ENCODE results near the gene PHOX2A. TPM values are rescaled to one million over a fixed set of nuclear protein-coding genes. Genes with fewer than 3 reads are reported as not detected.

Gene PHOX2A
- total and polyA plus RNA-seq, 2 donors (not counting 1 experiment from before 2014, with no cell fraction given) = not detected

GRCh38 chr11:72229925-72230763, 13.8 kb downstream of the PHOX2A start:
- POLR2A ChIA-PET = no interaction called here
- H3K36me3 ChIP-seq (replicated peaks in 1 of 2; ENCODE audit: control extremely low read depth in 1 of 2, control insufficient read depth in 1 of 2, extremely low read depth in 1 of 2, insufficient read depth in 2 of 2, low read length in 1 of 2) = peaks cover 0 to 66% of the 10 kb centered on the region in 2 experiments
- no peaks in the 10 kb centered on the region for H4K20me1 ChIP-seq (ENCODE audit: control insufficient read depth, insufficient read depth, low read length, poor library complexity, severe bottlenecking)
- H3K4me1 ChIP-seq (ENCODE audit: control insufficient read depth in 2 of 2, insufficient read depth in 2 of 2, low read length in 2 of 2) = peaks cover 15 to 26% of the 10 kb centered on the region in 2 donors
- Mint-ChIP-seq H3K9me3 (ENCODE audit: insufficient read depth) (no peaks in the 10 kb centered on the region), H3K4me3 (no peak overlapping the region), H3K4me1 (peaks cover 29% of the 10 kb centered on the region), H3K27me3 (no peaks in the 10 kb centered on the region), H3K27ac (no peak overlapping the region)
- no peak for TF ChIP-seq EZH2 (IDR thresholded peaks at IDR 0.05; ENCODE audit: borderline replicate concordance, insufficient read depth, low read depth, low read length, poor library complexity, severe bottlenecking)
- TF ChIP-seq CTCF (IDR thresholded peaks at IDR 0.05) = no peak
- no peak overlapping the region for H3K27ac ChIP-seq (ENCODE audit: low read length in 2 of 2)
- DNase-seq = no peak
- CTCF ChIA-PET = no interaction called here
- no peak for ATAC-seq (ENCODE audit: low read depth)
- no peak overlapping the region for H3K4me3 ChIP-seq (ENCODE audit: control extremely low read depth in 1 of 5, extremely low read depth in 1 of 5, insufficient read depth in 1 of 5, low read depth in 2 of 5, low read length in 4 of 5)
- H3K27me3 ChIP-seq (replicated peaks in 1 of 4; ENCODE audit: control extremely low read depth in 1 of 4, control insufficient read depth in 3 of 4, insufficient read depth in 4 of 4, low read length in 3 of 4) = no peaks in the 10 kb centered on the region
- 98% methylated on average over 21 of the region's 21 CpGs for WGBS (ENCODE audit: insufficient coverage)
- no peak overlapping the region for H2AFZ ChIP-seq (ENCODE audit: insufficient read depth, low read depth, low read length, poor library complexity, severe bottlenecking)
- intact Hi-C loops (cut with micrococcal nuclease) = loop anchor here (10.0 kb wide), 2 partner anchors 585 to 1365 kb away; partner anchors contain the start of genes ATG16L2 and FAM168A
- H3K79me2 ChIP-seq (ENCODE audit: control insufficient read depth, insufficient read depth, low read length) = no peaks in the 10 kb centered on the region
- H3K9me3 ChIP-seq (ENCODE audit: control extremely low read depth in 1 of 3, control insufficient read depth in 2 of 3, insufficient read depth in 1 of 3, low read length in 2 of 3) = no peaks in the 10 kb centered on the region
- no peak overlapping the region for H3K9ac ChIP-seq (ENCODE audit: low read length)
- no peak overlapping the region for H3K4me2 ChIP-seq (replicated peaks; ENCODE audit: low read depth, low read length, poor library complexity, severe bottlenecking)

- Histone ChIP-seq H3K4me1 (ENCODE audit: control insufficient read depth in 2 of 2, insufficient read depth in 2 of 2, low read length in 2 of 2) (peaks cover 13 to 22% of the 10 kb centered on the region in 2 donors), H3K27me3 (replicated peaks in 1 of 4; ENCODE audit: control extremely low read depth in 1 of 4, control insufficient read depth in 3 of 4, insufficient read depth in 4 of 4, low read length in 3 of 4) (no peaks in the 10 kb centered on the region), H3K9me3 (ENCODE audit: control extremely low read depth in 1 of 3, control insufficient read depth in 2 of 3, insufficient read depth in 1 of 3, low read length in 2 of 3) (no peaks in the 10 kb centered on the region), H2AFZ (ENCODE audit: insufficient read depth, low read depth, low read length, poor library complexity, severe bottlenecking) (no peak overlapping the region), H3K79me2 (ENCODE audit: control insufficient read depth, insufficient read depth, low read length) (peaks cover under 1% of the 10 kb centered on the region), H3K36me3 (replicated peaks in 1 of 2; ENCODE audit: control extremely low read depth in 1 of 2, control insufficient read depth in 1 of 2, extremely low read depth in 1 of 2, insufficient read depth in 2 of 2, low read length in 1 of 2) (peaks cover 0 to 60% of the 10 kb centered on the region in 2 experiments), H3K27ac (ENCODE audit: low read length in 2 of 2) (no peak overlapping the region), H3K4me2 (replicated peaks; ENCODE audit: low read depth, low read length, poor library complexity, severe bottlenecking) (no peak overlapping the region), H3K9ac (ENCODE audit: low read length) (no peak overlapping the region), H4K20me1 (ENCODE audit: control insufficient read depth, insufficient read depth, low read length, poor library complexity, severe bottlenecking) (no peaks in the 10 kb centered on the region), H3K4me3 (ENCODE audit: control extremely low read depth in 1 of 5, extremely low read depth in 1 of 5, insufficient read depth in 1 of 5, low read depth in 2 of 5, low read length in 4 of 5) (no peak overlapping the region)
- 100% methylated on average over 4 of the region's 8 CpGs for WGBS (ENCODE audit: insufficient coverage)
- Mint-ChIP-seq H3K4me1 (peaks cover 25% of the 10 kb centered on the region), H3K27me3 (no peaks in the 10 kb centered on the region), H3K27ac (no peak overlapping the region), H3K9me3 (ENCODE audit: insufficient read depth) (no peaks in the 10 kb centered on the region), H3K4me3 (no peak overlapping the region)
- intact Hi-C loops (cut with micrococcal nuclease) = loop anchor here (10.0 kb wide), 2 partner anchors 585 to 1365 kb away; partner anchors contain the start of genes ATG16L2 and FAM168A
- no peak for TF ChIP-seq CTCF (IDR thresholded peaks at IDR 0.05)
- no peak for TF ChIP-seq EZH2 (IDR thresholded peaks at IDR 0.05; ENCODE audit: borderline replicate concordance, insufficient read depth, low read depth, low read length, poor library complexity, severe bottlenecking)
- DNase-seq (no peak), ATAC-seq (ENCODE audit: low read depth) (no peak)
- CTCF ChIA-PET = no interaction called here
- POLR2A ChIA-PET = no interaction called here
These were observed 14.5 kb downstream of the PHOX2A start for GRCh38 chr11:72229336-72229924.
